H1 (cell line): ENCODE results near the gene TTLL5. TPM values are rescaled to one million over a fixed set of nuclear protein-coding genes. Genes with fewer than 3 reads are reported as not detected.

Experiments
- CTCF ChIA-PET: fragments of 300-600 bp; sonication (Branson Sonifier 250); formaldehyde crosslinking; loops from one replicate; lab custom pipeline; 2021; ENCODE audit not compliant: partially characterized antibody; lab: Charles Lee
- POLR2A ChIA-PET: fragments of 300-600 bp; sonication (Branson Sonifier 250); formaldehyde crosslinking; loops from one replicate; lab custom pipeline; 2021; ENCODE audit warnings: inconsistent platforms; ENCODE audit not compliant: partially characterized antibody; lab: Charles Lee
- DNase-seq, 2 experiments: peaks; one replicate each; pipeline versions ENCODE4 v3.0.0 to v3.0.0-alpha.2; 2010 to 2022; ENCODE audit warnings: low spot score in 2 of 2, low read depth in 1 of 2, mixed read lengths in 1 of 2
- FAIRE-seq: peaks from 2 replicates; lab custom pipeline; 2011; peaks lifted over from hg19 to GRCh38; lab: Jason Lieb, UNC
- H2AFZ ChIP-seq: 2 replicates; pipeline ENCODE4 v1.8.1; 2012; ENCODE audit warnings: low read length, inconsistent platforms
- H2AK5ac ChIP-seq: 2 replicates; pipeline ENCODE4 v1.6.1; 2013; ENCODE audit warnings: low read depth, low read length
- H2BK120ac ChIP-seq: replicated peaks from 2 replicates; pipeline ENCODE3; 2013; ENCODE audit warnings: low read depth, low read length, inconsistent platforms
- H2BK12ac ChIP-seq: 2 replicates; pipeline ENCODE4 v1.6.1; 2013; ENCODE audit warnings: low read depth, low read length
- H2BK15ac ChIP-seq: 2 replicates; pipeline ENCODE4 v1.6.1; 2013; ENCODE audit warnings: low read length
- H2BK20ac ChIP-seq: 2 replicates; pipeline ENCODE4 v1.6.1; 2013; ENCODE audit warnings: low read length
- H2BK5ac ChIP-seq: 2 replicates; pipeline ENCODE4 v1.6.1; 2013; ENCODE audit warnings: low read depth, low read length
- H3K14ac ChIP-seq: 2 replicates; pipeline ENCODE4 v1.6.1; 2013; ENCODE audit warnings: inconsistent platforms; ENCODE audit not compliant: insufficient read length
- H3K18ac ChIP-seq: 2 replicates; pipeline ENCODE4 v1.6.1; 2013; ENCODE audit warnings: low read length; ENCODE audit errors: extremely low read depth
- H3K23ac ChIP-seq: 2 replicates; pipeline ENCODE4 v1.6.1; 2013; ENCODE audit warnings: inconsistent platforms; ENCODE audit not compliant: insufficient read length
- H3K23me2 ChIP-seq: 2 replicates; pipeline ENCODE4 v1.6.1; 2013; ENCODE audit warnings: low read depth, low read length
- H3K27ac ChIP-seq: 2 replicates; pipeline ENCODE4 v1.6.1; 2011; ENCODE audit warnings: low read depth, low read length, inconsistent platforms
- H3K27me3 ChIP-seq, 4 experiments: replicated peaks in 1 of 4; 1 replicate in 1 of 4; 2 replicates in 3 of 4; pipeline versions ENCODE4 v1.6.1 to v1.8.1; 2011 to 2013; ENCODE audit warnings: low read length in 3 of 4, mild to moderate bottlenecking in 3 of 4, inconsistent platforms in 2 of 4, mixed read lengths in 2 of 4, moderate library complexity in 1 of 4; ENCODE audit not compliant: control insufficient read depth in 3 of 4, insufficient read depth in 3 of 4; ENCODE audit errors: extremely low read depth in 1 of 4
- H3K36me3 ChIP-seq, 4 experiments: 2 replicates each; pipeline versions ENCODE4 v1.6.1 to v1.8.1; 2011 to 2013; ENCODE audit warnings: mild to moderate bottlenecking in 4 of 4, low read length in 3 of 4, moderate library complexity in 2 of 4, control low read depth in 1 of 4, inconsistent platforms in 1 of 4; ENCODE audit not compliant: insufficient read depth in 4 of 4, control insufficient read depth in 2 of 4
- H3K4ac ChIP-seq: replicated peaks from 2 replicates; pipeline ENCODE3; 2013; ENCODE audit warnings: low read length, low read depth, mixed read lengths, inconsistent platforms; ENCODE audit not compliant: insufficient read length
- H3K4me1 ChIP-seq, 4 experiments: replicated peaks in 1 of 4; 1 replicate in 1 of 4; 2 replicates in 3 of 4; pipeline versions ENCODE4 v1.6.1 to v1.8.1; 2011 to 2013; ENCODE audit warnings: low read length in 3 of 4, inconsistent platforms in 2 of 4, mixed read lengths in 1 of 4; ENCODE audit not compliant: insufficient read depth in 4 of 4, control insufficient read depth in 3 of 4
- H3K4me2 ChIP-seq, 2 experiments: 2 replicates each; pipeline versions ENCODE4 v1.6.1 to v1.8.1; 2011 to 2013; ENCODE audit warnings: low read depth in 2 of 2, low read length in 2 of 2, control low read depth in 1 of 2, inconsistent platforms in 1 of 2, mild to moderate bottlenecking in 1 of 2; ENCODE audit not compliant: insufficient read depth in 1 of 2
- H3K4me3 ChIP-seq, 4 experiments: fragments of 200-600, 300-600 bp in 1 of 4; sonication (generic), shearing (Covaris generic), sonication (Bioruptor Twin) in 1 of 4; 2 replicates each; pipeline versions ENCODE4 v1.5.1 to v1.8.1; 2011 to 2016; ENCODE audit warnings: low read length in 4 of 4, low read depth in 3 of 4, control low read depth in 2 of 4, inconsistent platforms in 2 of 4, mild to moderate bottlenecking in 2 of 4, mixed read lengths in 1 of 4, moderate library complexity in 1 of 4; ENCODE audit not compliant: insufficient read depth in 2 of 4; ENCODE audit errors: extremely low read depth in 1 of 4
- H3K56ac ChIP-seq: replicated peaks from 2 replicates; pipeline ENCODE3; 2013; ENCODE audit warnings: low read depth, mild to moderate bottlenecking, mixed read lengths, low read length, inconsistent platforms; ENCODE audit not compliant: insufficient read length
- H3K79me1 ChIP-seq: 2 replicates; pipeline ENCODE4 v1.6.1; 2013; ENCODE audit warnings: low read depth, low read length, control low read depth
- H3K79me2 ChIP-seq, 2 experiments: 2 replicates each; pipeline versions ENCODE4 v1.6.1 to v1.8.1; 2012 to 2013; ENCODE audit warnings: low read length in 2 of 2, mild to moderate bottlenecking in 2 of 2, inconsistent platforms in 1 of 2; ENCODE audit not compliant: insufficient read depth in 2 of 2, control insufficient read depth in 1 of 2
- H3K9ac ChIP-seq, 4 experiments: replicated peaks in 1 of 4; 1 replicate in 1 of 4; 2 replicates in 3 of 4; pipeline versions ENCODE4 v1.6.1 to v1.8.1; 2011 to 2013; ENCODE audit warnings: low read depth in 3 of 4, low read length in 3 of 4, control low read depth in 2 of 4, mild to moderate bottlenecking in 2 of 4, moderate library complexity in 2 of 4, inconsistent platforms in 1 of 4; ENCODE audit errors: extremely low read depth in 1 of 4
- H3K9me3 ChIP-seq, 2 experiments: 2 replicates each; pipeline versions ENCODE4 v1.6.1 to v1.8.1; 2012 to 2013; ENCODE audit warnings: mild to moderate bottlenecking in 2 of 2, moderate library complexity in 2 of 2, control low read depth in 1 of 2, inconsistent platforms in 1 of 2, low read depth in 1 of 2, low read length in 1 of 2, mixed read lengths in 1 of 2; ENCODE audit not compliant: insufficient read depth in 2 of 2
- H4K20me1 ChIP-seq, 2 experiments: replicated peaks in 1 of 2; 2 replicates each; pipeline versions ENCODE3 to v1.8.1; 2011 to 2013; ENCODE audit warnings: inconsistent platforms in 2 of 2, low read length in 2 of 2, mild to moderate bottlenecking in 1 of 2; ENCODE audit not compliant: insufficient read depth in 2 of 2, control insufficient read depth in 1 of 2
- H4K5ac ChIP-seq: 2 replicates; pipeline ENCODE4 v1.6.1; 2013; ENCODE audit warnings: low read length, low read depth, mixed read lengths, inconsistent platforms; ENCODE audit not compliant: insufficient read length
- H4K8ac ChIP-seq: 2 replicates; pipeline ENCODE4 v1.8.0; 2013; ENCODE audit warnings: mild to moderate bottlenecking, moderate library complexity, low read length, inconsistent platforms; ENCODE audit not compliant: insufficient read depth; ENCODE audit errors: extremely low read depth
- H4K91ac ChIP-seq: replicated peaks from 2 replicates; pipeline ENCODE3; 2013; ENCODE audit warnings: low read length, mixed read lengths, inconsistent platforms; ENCODE audit not compliant: insufficient read length
- BCL11A ChIP-seq, 2 experiments: IDR thresholded peaks; one replicate each; pipeline ENCODE4 v1.6.1; 2011; ENCODE audit warnings: low read depth in 2 of 2, low read length in 2 of 2, mild to moderate bottlenecking in 2 of 2
- CEBPB ChIP-seq: IDR thresholded peaks from 2 replicates; pipeline ENCODE4 v1.6.1; 2012; ENCODE audit warnings: low read depth, low read length
- CHD1 ChIP-seq: IDR thresholded peaks from 2 replicates; pipeline ENCODE4 v1.6.1; 2012; ENCODE audit warnings: low read depth, low read length, improper control_type of control experiment
- CTBP2 ChIP-seq: IDR thresholded peaks from 2 replicates; pipeline ENCODE4 v1.7.0; 2011; ENCODE audit warnings: borderline replicate concordance, mild to moderate bottlenecking, moderate library complexity, mixed read lengths, low read length; ENCODE audit not compliant: insufficient read depth, insufficient read length
- FOSL1 ChIP-seq: IDR thresholded peaks from 2 replicates; pipeline ENCODE4 v1.6.1; 2011; ENCODE audit warnings: mild to moderate bottlenecking, low read depth, low read length, moderate library complexity; ENCODE audit not compliant: insufficient read depth
- MAFK ChIP-seq: IDR thresholded peaks from 2 replicates; pipeline ENCODE4 v1.6.1; 2012; ENCODE audit warnings: low read depth, mild to moderate bottlenecking, improper control_type of control experiment, low read length
- NRF1 ChIP-seq: IDR thresholded peaks from 2 replicates; pipeline ENCODE4 v1.6.1; 2011; ENCODE audit warnings: mild to moderate bottlenecking, low read depth, low read length, improper control_type of control experiment
- POU5F1 ChIP-seq: IDR thresholded peaks from 2 replicates; pipeline ENCODE4 v1.6.1; 2011; ENCODE audit warnings: low read depth, mild to moderate bottlenecking, low read length, moderate library complexity
- RFX5 ChIP-seq: IDR thresholded peaks from 2 replicates; pipeline ENCODE4 v1.6.1; 2011; ENCODE audit warnings: low read depth, low read length, improper control_type of control experiment, borderline replicate concordance
- RXRA ChIP-seq: IDR thresholded peaks from 2 replicates; pipeline ENCODE4 v1.6.1; 2011; ENCODE audit warnings: low read depth, mild to moderate bottlenecking, low read length, moderate library complexity; ENCODE audit not compliant: insufficient read depth
- TAF1 ChIP-seq: IDR thresholded peaks from 2 replicates; pipeline ENCODE4 v1.6.1; 2011; ENCODE audit warnings: mild to moderate bottlenecking, low read depth, low read length
- TEAD4 ChIP-seq: IDR thresholded peaks from 2 replicates; pipeline ENCODE4 v1.6.1; 2012; ENCODE audit warnings: low read depth, low read length, inconsistent platforms, mixed read lengths
- USF2 ChIP-seq: IDR thresholded peaks from 2 replicates; pipeline ENCODE4 v1.6.1; 2011; ENCODE audit warnings: low read length, improper control_type of control experiment
- ZNF274 ChIP-seq: IDR thresholded peaks from 2 replicates; pipeline ENCODE4 v1.7.0; 2012; ENCODE audit warnings: low read length, borderline replicate concordance; ENCODE audit errors: extremely low read depth
- WGBS, 2 experiments: shearing (Covaris generic) in 1 of 2; methylation state at CpG; one replicate each; pipeline versions ENCODE4 v1.1.6 to v1.1.7; 2013 to 2015; ENCODE audit warnings: low lambda C conversion rate in 2 of 2, mixed read lengths in 2 of 2, inconsistent platforms in 1 of 2, low coverage in 1 of 2, missing lambda C conversion rate in 1 of 2; ENCODE audit not compliant: insufficient replicate concordance in 2 of 2, insufficient coverage in 1 of 2, insufficient read length in 1 of 2; ENCODE audit errors: extremely low coverage in 1 of 2, missing lambda C conversion rate in 1 of 2; 5-methylcytosine and 5-hydroxymethylcytosine counted together
- polyA plus RNA-seq, 7 experiments: library from polyadenylated mRNA; depleted of rRNA in 3 of 7; stranded (reverse) in 5 of 7; unstranded in 2 of 7; fragments of >200 nt in 5 of 7; fragments of 200-250 nt in 2 of 7; gene quantifications; 1 replicate in 5 of 7; 2 replicates in 1 of 7; 4 replicates in 1 of 7; pipeline versions ENCODE4 v1.2.1 to v1.2.3, GENCODE V29; 2011 to 2013; ENCODE audit warnings: missing spikeins in 2 of 7, mixed read lengths in 2 of 7
- total RNA-seq: library from RNA; stranded (reverse); fragmentation: NEBNext Ultra II Directional; extraction: Animal tissue kit (Norgen Biotek cat#: 25700); gene quantifications from 2 replicates; pipeline ENCODE4 v1.2.1, GENCODE V29; 2021

TTLL5 gene
- total and polyA plus RNA-seq, 2 of the 8 experiments (the other 6 are each of a cell fraction or from before 2014, with no cell fraction given): 16.1 to 45.9 TPM

- Histone ChIP-seq H3K79me2 (no peaks in the 10 kb centered on the region), H3K9ac (no peak overlapping the region), H3K18ac (no peak overlapping the region), H2BK15ac (no peak overlapping the region), H3K4me3 (no peak overlapping the region), H2BK20ac (no peak overlapping the region), H2AK5ac (no peak overlapping the region), H3K9me3 (no peaks in the 10 kb centered on the region), H4K5ac (no peak overlapping the region), H2BK5ac (no peak overlapping the region), H3K56ac (no peak overlapping the region), H3K23me2 (no peaks in the 10 kb centered on the region), H2BK12ac (no peak overlapping the region), H3K4ac (no peak overlapping the region), H3K23ac (no peak overlapping the region), H2AFZ (no peak overlapping the region), H2BK120ac (no peak overlapping the region), H3K14ac (no peak overlapping the region), H3K36me3 (no peaks in the 10 kb centered on the region), H3K4me1 (peaks cover 0 to 2% (median 1%) of the 10 kb centered on the region in 4 experiments; a peak in 3 of 7 replicates), H3K27ac (0 out of 2 replicates have a peak overlapping the region, but pooled peaks have one; percentile 29), H4K91ac (no peak overlapping the region), H3K79me1 (no peaks in the 10 kb centered on the region), H4K20me1 (no peaks in the 10 kb centered on the region), H4K8ac (no peak overlapping the region), H3K27me3 (no peaks in the 10 kb centered on the region), H3K4me2 (no peak overlapping the region)
- CTCF ChIA-PET: interaction anchor here (1.0 to 1.3 kb wide), 2 partner anchors 18 to 121 kb away, joined by 3 to 4 read pairs; no protein-coding TSS in a partner anchor
- POLR2A ChIA-PET: no interaction called here
- WGBS, 2 experiments: 91% methylated on average over 9 of the region's 9 CpGs; no CpG with 5 or more reads in 1 of the 2 experiments
- DNase-seq (no peak), FAIRE-seq (no peak)
- TF ChIP-seq TEAD4: no peak
- no peak for TF ChIP-seq USF2
- TF ChIP-seq CEBPB: no peak
- TF ChIP-seq RFX5: no peak
- no peak for TF ChIP-seq MAFK
- no peak for TF ChIP-seq TAF1
- TF ChIP-seq CHD1: no peak
- TF ChIP-seq FOSL1: no peak
- no peak for TF ChIP-seq ZNF274
- no peak for TF ChIP-seq CTBP2
- TF ChIP-seq BCL11A (IDR thresholded peaks at IDR 0.05; ENCODE audit: low read depth in 2 of 2, low read length in 2 of 2): no peak
- no peak for TF ChIP-seq RXRA
- no peak for TF ChIP-seq NRF1
- no peak for TF ChIP-seq POU5F1
Observed at GRCh38 chr14:75959031-75959430, 298.0 kb downstream of the TTLL5 start.
